Measurements from ENCODE around the gene HNRNPC.

DNA sequence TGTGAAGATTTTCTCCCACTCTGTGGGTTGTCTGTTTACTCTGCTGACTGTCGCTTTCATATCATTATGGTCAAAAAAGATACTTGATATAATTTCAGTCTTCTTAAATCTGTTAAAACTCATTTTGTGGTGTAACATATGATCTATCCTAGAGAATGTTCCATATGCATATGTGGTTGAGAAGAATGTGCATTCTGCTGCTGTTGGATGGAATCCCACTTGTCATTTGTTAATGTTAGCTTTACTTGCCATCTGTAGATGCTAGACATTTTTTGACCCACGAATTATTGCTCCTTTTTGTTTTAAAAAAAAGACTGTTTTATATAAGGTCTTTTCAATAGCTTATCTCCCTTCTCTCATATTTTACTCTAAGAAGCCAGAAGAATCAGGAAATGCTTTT, 87.1 kb downstream of the HNRNPC start:
- TF ChIP-seq TCF7L2 (IDR thresholded peaks at IDR 0.05; ENCODE audit: borderline replicate concordance, extremely low read depth, insufficient read depth, insufficient read length) (no peak), POLR2AphosphoS5 (IDR thresholded peaks at IDR 0.05; ENCODE audit: low read depth, low read length) (no peak)
- TF ChIP-seq, protein P1, sequence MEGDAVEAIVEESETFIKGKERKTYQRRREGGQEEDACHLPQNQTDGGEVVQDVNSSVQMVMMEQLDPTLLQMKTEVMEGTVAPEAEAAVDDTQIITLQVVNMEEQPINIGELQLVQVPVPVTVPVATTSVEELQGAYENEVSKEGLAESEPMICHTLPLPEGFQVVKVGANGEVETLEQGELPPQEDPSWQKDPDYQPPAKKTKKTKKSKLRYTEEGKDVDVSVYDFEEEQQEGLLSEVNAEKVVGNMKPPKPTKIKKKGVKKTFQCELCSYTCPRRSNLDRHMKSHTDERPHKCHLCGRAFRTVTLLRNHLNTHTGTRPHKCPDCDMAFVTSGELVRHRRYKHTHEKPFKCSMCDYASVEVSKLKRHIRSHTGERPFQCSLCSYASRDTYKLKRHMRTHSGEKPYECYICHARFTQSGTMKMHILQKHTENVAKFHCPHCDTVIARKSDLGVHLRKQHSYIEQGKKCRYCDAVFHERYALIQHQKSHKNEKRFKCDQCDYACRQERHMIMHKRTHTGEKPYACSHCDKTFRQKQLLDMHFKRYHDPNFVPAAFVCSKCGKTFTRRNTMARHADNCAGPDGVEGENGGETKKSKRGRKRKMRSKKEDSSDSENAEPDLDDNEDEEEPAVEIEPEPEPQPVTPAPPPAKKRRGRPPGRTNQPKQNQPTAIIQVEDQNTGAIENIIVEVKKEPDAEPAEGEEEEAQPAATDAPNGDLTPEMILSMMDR (IDR thresholded peaks at IDR 0.05 in 2 of 3, conservative IDR thresholded peaks at IDR 0.05 in 1 of 3; ENCODE audit: borderline replicate concordance in 1 of 3, insufficient read depth in 1 of 3, low read depth in 2 of 3, low read length in 2 of 3): no peak
- TF ChIP-seq, protein P2, sequence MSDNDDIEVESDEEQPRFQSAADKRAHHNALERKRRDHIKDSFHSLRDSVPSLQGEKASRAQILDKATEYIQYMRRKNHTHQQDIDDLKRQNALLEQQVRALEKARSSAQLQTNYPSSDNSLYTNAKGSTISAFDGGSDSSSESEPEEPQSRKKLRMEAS (IDR thresholded peaks at IDR 0.05): no peak

Measured in HCT116 (cell line).